Neural progenitor cell (in vitro differentiated cells): ENCODE results near the gene CDC14A. TPM values are rescaled to one million over a fixed set of nuclear protein-coding genes. Genes with fewer than 3 reads are reported as not detected.

Source experiments
- DNase-seq: peaks from one replicate; pipeline ENCODE4 v3.0.0-alpha.2; 2016; ENCODE audit warnings: low spot score
- H2AFZ ChIP-seq: fragments of 200-600 bp; sonication (generic); replicated peaks from 2 replicates; pipeline ENCODE4 v1.6.1; 2016; ENCODE audit warnings: antibody characterized with exemption
- H3F3A ChIP-seq: fragments of 200-600 bp; sonication (generic); 2 replicates; pipeline ENCODE4 v1.6.1; 2016; ENCODE audit warnings: antibody characterized with exemption, low read depth
- H3K27ac ChIP-seq: fragments of 200-600 bp; sonication (generic); 2 replicates; pipeline ENCODE4 v1.5.1; 2016; ENCODE audit warnings: mild to moderate bottlenecking
- H3K27me3 ChIP-seq: fragments of 200-600 bp; sonication (generic); 2 replicates; pipeline ENCODE4 v1.6.1; 2016; ENCODE audit warnings: mild to moderate bottlenecking, moderate library complexity
- H3K36me3 ChIP-seq: fragments of 200-600 bp; sonication (generic); 2 replicates; pipeline ENCODE4 v1.5.1; 2016
- H3K4me1 ChIP-seq: fragments of 200-600 bp; sonication (generic); 2 replicates; pipeline ENCODE4 v1.6.1; 2016; ENCODE audit warnings: mixed run types
- H3K4me2 ChIP-seq: fragments of 200-600 bp; sonication (generic); 2 replicates; pipeline ENCODE4 v1.6.1; 2016
- H3K4me3 ChIP-seq: fragments of 200-600 bp; sonication (generic); 2 replicates; pipeline ENCODE4 v1.5.1; 2016
- H3K79me2 ChIP-seq: fragments of 200-600 bp; sonication (generic); 2 replicates; pipeline ENCODE4 v1.6.1; 2016; ENCODE audit warnings: low read depth
- H3K9ac ChIP-seq: fragments of 200-600 bp; sonication (generic); 2 replicates; pipeline ENCODE4 v1.6.1; 2016
- H3K9me3 ChIP-seq: fragments of 200-600 bp; sonication (generic); 2 replicates; pipeline ENCODE4 v1.5.1; 2016; ENCODE audit warnings: low read depth
- H4K20me1 ChIP-seq: fragments of 200-600 bp; sonication (generic); 2 replicates; pipeline ENCODE4 v1.6.1; 2016; ENCODE audit warnings: low read depth
- H3K27ac Mint-ChIP-seq: 3 replicates; pipeline ENCODE4 v1.8.0; 2021; ENCODE audit warnings: mixed read lengths
- H3K27me3 Mint-ChIP-seq: 2 replicates; pipeline ENCODE4 v1.8.0; 2022; ENCODE audit warnings: low read depth, mild to moderate bottlenecking, inconsistent platforms, moderate library complexity, mixed read lengths; ENCODE audit not compliant: insufficient read depth
- H3K36me3 Mint-ChIP-seq: 3 replicates; pipeline ENCODE4 v1.8.0; 2021; ENCODE audit warnings: mixed read lengths
- H3K4me1 Mint-ChIP-seq: 3 replicates; pipeline ENCODE4 v1.8.0; 2021; ENCODE audit warnings: mixed read lengths
- H3K4me3 Mint-ChIP-seq: 3 replicates; pipeline ENCODE4 v1.8.0; 2021; ENCODE audit warnings: mild to moderate bottlenecking, moderate library complexity, mixed read lengths
- H3K9me3 Mint-ChIP-seq: 3 replicates; pipeline ENCODE4 v1.8.0; 2020; ENCODE audit warnings: mixed read lengths
- EZH2 ChIP-seq: fragments of 200-600 bp; sonication (generic); IDR thresholded peaks from 2 replicates; pipeline ENCODE4 v1.6.1; 2017; ENCODE audit warnings: antibody characterized with exemption, mild to moderate bottlenecking, moderate library complexity
- EZH2phosphoT487 ChIP-seq: fragments of 200-600 bp; sonication (generic); IDR thresholded peaks from 2 replicates; pipeline ENCODE4 v1.6.1; 2017; ENCODE audit warnings: antibody characterized with exemption
- total RNA-seq: library from RNA; depleted of rRNA; stranded (reverse); fragments of >200 nt; gene quantifications from 2 replicates; pipeline ENCODE4 v1.2.3, GENCODE V29; 2015; ENCODE audit warnings: low replicate concordance
- TF ChIP-seq, protein P1 (sequence below): fragments of 200-600 bp; sonication (generic); IDR thresholded peaks from 2 replicates; pipeline ENCODE4 v1.5.1; 2017; ENCODE audit warnings: antibody characterized with exemption, mild to moderate bottlenecking

Gene CDC14A
- total RNA-seq, 1 donor from 2014 or later = 37.0 TPM

DNA sequence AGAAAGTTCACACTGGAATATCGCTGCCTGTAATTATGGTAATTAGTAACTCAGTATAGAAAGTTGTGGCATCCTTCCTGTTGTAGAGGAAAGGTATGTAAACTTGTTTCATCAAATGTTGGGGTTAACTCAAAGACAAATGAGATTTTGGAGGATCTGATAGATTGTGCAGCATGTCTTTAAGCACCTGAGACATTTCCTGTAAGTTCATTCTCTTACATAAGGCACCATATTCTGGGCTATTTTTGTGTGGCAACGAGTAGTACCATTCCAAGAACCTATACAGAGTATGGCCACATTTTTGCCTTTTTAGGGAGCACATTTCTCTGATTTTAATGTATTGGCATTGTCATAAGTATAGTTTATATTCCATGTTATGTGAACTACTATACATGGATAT, 88.8 kb downstream of the CDC14A start:
- Mint-ChIP-seq H3K27ac (no peak overlapping the region), H3K4me3 (no peak overlapping the region), H3K36me3 (peaks cover 4% of the 10 kb centered on the region), H3K27me3 (no peaks in the 10 kb centered on the region), H3K4me1 (peaks cover 11% of the 10 kb centered on the region), H3K9me3 (no peaks in the 10 kb centered on the region)
- Histone ChIP-seq H2AFZ (no peak overlapping the region), H3K27me3 (no peaks in the 10 kb centered on the region), H3K9ac (no peak overlapping the region), H3K4me1 (peaks cover 5% of the 10 kb centered on the region), H3K27ac (no peak overlapping the region), H3F3A (no peaks in the 10 kb centered on the region), H3K79me2 (no peaks in the 10 kb centered on the region), H3K9me3 (no peaks in the 10 kb centered on the region), H4K20me1 (peaks cover 6% of the 10 kb centered on the region), H3K4me2 (no peak overlapping the region), H3K4me3 (no peak overlapping the region), H3K36me3 (no peaks in the 10 kb centered on the region)
- no peak for DNase-seq
- TF ChIP-seq, protein P1, sequence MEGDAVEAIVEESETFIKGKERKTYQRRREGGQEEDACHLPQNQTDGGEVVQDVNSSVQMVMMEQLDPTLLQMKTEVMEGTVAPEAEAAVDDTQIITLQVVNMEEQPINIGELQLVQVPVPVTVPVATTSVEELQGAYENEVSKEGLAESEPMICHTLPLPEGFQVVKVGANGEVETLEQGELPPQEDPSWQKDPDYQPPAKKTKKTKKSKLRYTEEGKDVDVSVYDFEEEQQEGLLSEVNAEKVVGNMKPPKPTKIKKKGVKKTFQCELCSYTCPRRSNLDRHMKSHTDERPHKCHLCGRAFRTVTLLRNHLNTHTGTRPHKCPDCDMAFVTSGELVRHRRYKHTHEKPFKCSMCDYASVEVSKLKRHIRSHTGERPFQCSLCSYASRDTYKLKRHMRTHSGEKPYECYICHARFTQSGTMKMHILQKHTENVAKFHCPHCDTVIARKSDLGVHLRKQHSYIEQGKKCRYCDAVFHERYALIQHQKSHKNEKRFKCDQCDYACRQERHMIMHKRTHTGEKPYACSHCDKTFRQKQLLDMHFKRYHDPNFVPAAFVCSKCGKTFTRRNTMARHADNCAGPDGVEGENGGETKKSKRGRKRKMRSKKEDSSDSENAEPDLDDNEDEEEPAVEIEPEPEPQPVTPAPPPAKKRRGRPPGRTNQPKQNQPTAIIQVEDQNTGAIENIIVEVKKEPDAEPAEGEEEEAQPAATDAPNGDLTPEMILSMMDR = no peak
- TF ChIP-seq EZH2 (no peak), EZH2phosphoT487 (no peak)

GRCh38 chr1:100441651-100442050, 89.3 kb downstream of the CDC14A start:
- Histone ChIP-seq H4K20me1 (peaks cover 6% of the 10 kb centered on the region), H3K4me2 (no peak overlapping the region), H3K36me3 (no peaks in the 10 kb centered on the region), H3K4me1 (peaks cover 5% of the 10 kb centered on the region), H3K27me3 (no peaks in the 10 kb centered on the region), H3K4me3 (no peak overlapping the region), H3F3A (no peaks in the 10 kb centered on the region), H3K9ac (no peak overlapping the region), H2AFZ (no peak overlapping the region), H3K79me2 (no peaks in the 10 kb centered on the region), H3K9me3 (no peaks in the 10 kb centered on the region), H3K27ac (no peak overlapping the region)
- H3K4me3 Mint-ChIP-seq = no peak overlapping the region
- no peak for TF ChIP-seq EZH2
- TF ChIP-seq, protein P1 = no peak
- TF ChIP-seq EZH2phosphoT487 = no peak
- no peaks in the 10 kb centered on the region for H3K9me3 Mint-ChIP-seq
- no peak for DNase-seq
- H3K4me1 Mint-ChIP-seq = peaks cover 11% of the 10 kb centered on the region
- peaks cover 4% of the 10 kb centered on the region for H3K36me3 Mint-ChIP-seq
- no peaks in the 10 kb centered on the region for H3K27me3 Mint-ChIP-seq
- H3K27ac Mint-ChIP-seq = no peak overlapping the region

- Mint-ChIP-seq H3K27me3 (no peaks in the 10 kb centered on the region), H3K9me3 (no peaks in the 10 kb centered on the region), H3K4me3 (no peak overlapping the region), H3K27ac (no peak overlapping the region), H3K36me3 (peaks cover 2% of the 10 kb centered on the region), H3K4me1 (peaks cover 8% of the 10 kb centered on the region)
- no peak for DNase-seq
- Histone ChIP-seq H3K9me3 (no peaks in the 10 kb centered on the region), H3K9ac (no peak overlapping the region), H2AFZ (no peak overlapping the region), H3K4me2 (no peak overlapping the region), H3K36me3 (no peaks in the 10 kb centered on the region), H3F3A (no peaks in the 10 kb centered on the region), H3K4me1 (no peaks in the 10 kb centered on the region), H3K27me3 (no peaks in the 10 kb centered on the region), H3K27ac (no peak overlapping the region), H3K79me2 (no peaks in the 10 kb centered on the region), H4K20me1 (no peaks in the 10 kb centered on the region), H3K4me3 (no peak overlapping the region)
- TF ChIP-seq, protein P1 = no peak
- TF ChIP-seq EZH2phosphoT487 (no peak), EZH2 (no peak)
Measured at GRCh38 chr1:100443811-100444571, 91.7 kb downstream of the CDC14A start.
